K562 treated with DMSO at 1 percent for 12 hours (cell line): ENCODE data around the gene GPSM1. TPM values are rescaled to one million over a fixed set of nuclear protein-coding genes. Genes with fewer than 3 reads are reported as not detected.

Experiments used
- total RNA-seq: library from RNA; unstranded; fragments of 300-600 nt; gene quantifications from 2 replicates; pipeline ENCODE4 v1.2.3, GENCODE V29; 2022; ENCODE audit not compliant: insufficient read depth

Gene GPSM1, protein sequence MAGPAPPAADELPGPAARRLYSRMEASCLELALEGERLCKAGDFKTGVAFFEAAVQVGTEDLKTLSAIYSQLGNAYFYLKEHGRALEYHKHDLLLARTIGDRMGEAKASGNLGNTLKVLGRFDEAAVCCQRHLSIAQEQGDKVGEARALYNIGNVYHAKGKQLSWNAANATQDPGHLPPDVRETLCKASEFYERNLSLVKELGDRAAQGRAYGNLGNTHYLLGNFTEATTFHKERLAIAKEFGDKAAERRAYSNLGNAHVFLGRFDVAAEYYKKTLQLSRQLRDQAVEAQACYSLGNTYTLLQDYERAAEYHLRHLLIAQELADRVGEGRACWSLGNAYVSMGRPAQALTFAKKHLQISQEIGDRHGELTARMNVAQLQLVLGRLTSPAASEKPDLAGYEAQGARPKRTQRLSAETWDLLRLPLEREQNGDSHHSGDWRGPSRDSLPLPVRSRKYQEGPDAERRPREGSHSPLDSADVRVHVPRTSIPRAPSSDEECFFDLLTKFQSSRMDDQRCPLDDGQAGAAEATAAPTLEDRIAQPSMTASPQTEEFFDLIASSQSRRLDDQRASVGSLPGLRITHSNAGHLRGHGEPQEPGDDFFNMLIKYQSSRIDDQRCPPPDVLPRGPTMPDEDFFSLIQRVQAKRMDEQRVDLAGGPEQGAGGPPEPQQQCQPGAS
- 9.6 and 12.2 TPM in 2 replicates for total RNA-seq

DNA sequence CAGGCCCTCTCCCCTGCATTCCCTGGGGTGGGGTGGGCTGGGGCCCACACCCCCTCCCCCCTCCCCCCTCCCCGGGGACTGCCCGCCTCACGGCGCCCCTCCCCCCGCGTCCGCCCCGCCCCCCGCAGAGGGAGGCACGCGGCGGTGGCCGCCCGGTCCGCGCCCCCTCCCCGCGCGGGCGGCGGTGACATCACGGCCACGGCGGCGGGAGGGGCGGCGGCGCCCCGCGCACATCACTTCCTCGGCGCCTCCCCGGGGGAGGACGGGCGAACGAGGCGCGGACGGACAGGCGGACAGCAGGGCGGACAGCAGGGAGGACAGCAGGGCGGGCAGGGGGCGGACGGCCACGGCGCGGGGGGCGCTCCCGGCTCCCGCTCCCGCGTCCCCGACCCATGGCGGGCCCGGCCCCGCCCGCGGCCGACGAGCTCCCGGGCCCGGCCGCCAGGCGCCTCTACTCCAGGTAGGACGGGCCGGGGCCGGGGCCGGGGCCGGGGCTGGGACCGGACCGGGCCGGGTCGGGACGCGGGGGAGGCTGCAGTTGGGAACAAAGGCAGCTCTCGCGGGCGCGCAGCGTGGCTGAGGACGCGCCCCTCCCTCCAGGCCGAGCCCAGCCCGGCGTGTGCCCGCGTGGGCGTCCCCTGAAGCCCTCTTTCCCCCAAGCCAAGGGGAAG is at the start of gene GPSM1:
TSS of gene GPSM1 (plus strand) at position 236 of the 671 bp plus-strand sequence. CDS start at position 393, 157 bp downstream.

DNA sequence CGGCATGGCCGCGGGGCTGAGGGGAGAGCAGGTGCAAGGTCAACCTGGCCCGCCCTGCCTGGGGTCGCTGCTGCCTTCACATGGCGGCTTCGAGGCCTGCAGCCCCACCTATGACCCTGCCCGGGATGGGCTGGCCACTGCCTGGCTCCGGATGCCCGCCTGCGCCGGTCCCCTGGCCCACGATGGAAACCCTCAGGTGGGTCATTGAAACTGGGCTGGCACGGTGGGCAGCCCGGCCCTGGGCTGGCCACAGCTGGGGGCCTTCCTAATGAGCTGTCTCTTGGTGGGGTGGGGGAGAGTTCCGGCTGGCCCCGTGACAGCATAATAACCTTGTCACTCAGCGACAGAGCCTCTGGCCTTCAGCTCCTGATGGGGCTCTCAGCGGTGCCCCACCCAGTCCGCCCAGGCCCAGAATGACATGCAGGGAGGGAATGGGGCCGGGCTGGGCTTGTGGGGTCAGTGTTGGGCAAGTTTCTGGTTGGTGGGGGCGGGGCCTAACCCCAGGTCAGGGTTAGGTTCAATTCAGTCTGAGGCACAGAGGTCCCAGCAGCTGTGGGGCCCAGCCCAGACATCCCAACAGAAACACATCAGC is 23.4 kb upstream of the GPSM1 start, which contains the start of gene CCDC187:
TSS of gene CCDC187 (minus strand) at position 270 of the 592 bp plus-strand sequence. CDS start at position 6, 264 bp downstream.

DNA sequence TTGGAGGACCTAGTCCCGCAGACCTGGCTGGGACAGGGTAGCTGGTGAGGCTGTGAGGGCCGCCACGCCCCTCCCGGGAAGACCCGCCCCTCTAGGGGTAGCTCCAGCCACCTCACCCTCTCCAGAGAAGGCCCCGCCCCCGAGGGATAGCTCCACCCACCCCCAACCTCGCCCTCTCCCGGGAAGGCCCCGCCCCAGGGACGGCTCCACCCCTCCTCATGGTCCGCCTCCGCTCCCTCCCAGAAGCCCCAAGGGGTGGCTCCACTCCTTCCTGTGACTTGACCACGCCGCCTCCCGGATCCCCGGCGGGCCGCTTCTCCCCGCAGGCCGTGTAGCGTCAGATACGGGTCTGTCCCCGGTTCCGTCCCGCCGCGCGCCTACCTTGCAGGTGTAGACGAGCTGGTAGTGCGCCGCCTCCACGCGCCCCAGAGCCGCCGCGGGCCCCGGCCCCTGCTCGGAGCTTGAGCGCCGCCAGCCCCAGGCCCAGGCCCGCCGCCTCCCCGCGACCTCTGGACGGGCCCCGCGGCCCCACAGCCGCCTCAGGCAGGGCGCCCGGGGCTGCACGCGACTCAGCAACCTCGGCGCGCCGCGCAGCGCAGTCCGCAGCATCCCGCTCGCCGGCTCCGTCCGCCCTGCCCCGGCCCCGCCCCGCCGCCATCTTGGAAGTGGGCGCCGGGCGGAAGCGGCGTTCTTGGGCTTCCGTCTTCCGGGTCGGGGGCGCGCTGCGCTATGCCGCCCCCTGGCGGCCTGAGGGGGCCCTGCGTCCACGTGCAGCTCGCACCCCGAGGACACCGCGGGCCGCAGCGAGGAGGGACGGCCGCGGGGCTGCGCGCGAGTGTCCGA is 36.0 kb downstream of the GPSM1 start, which contains the start of gene DNLZ:
TSS of gene DNLZ (minus strand) at position 639 of the 843 bp plus-strand sequence. CDS start at position 609, 30 bp downstream.

DNA sequence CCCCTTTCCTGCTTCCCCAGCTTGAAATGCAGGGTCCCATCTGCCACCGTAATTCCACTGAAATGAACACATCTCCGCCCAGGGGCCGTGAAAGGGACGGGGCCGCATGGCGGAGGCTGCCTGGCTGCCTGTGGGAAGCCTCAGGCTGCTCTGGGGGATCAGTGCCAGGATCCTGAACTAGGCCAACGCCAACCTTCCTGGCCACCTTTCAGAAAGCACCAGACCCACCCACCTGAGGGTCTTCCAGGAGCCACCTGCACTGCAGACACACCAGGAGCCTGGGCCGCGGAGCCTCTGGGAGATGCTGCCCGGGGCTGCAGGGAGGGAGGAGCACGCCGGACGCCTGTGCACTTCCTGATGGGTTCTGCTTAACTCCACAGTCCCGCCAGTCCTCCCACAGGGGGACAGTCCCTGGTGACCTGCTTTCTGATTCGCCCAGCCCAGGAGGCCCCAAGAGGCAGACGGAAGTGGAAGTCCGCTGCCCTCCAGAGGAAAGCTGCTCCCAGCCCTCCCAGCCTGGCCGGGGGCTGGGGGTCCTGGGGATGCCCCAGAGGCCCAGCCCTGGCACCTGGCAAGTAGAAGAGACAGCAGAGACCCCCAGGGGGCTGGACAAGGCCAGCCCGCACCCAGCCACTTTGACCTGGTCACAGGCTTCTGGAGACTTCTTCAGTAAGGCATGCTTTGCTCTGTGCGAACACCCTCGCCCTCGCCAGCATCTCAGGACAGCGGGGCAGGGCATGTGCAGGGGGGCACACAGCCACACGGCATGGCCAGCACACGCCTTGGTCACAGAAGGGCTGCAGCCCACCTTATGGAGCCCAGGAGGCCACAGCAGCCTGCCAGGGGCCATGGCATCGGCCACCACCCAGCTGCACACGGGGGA is 46.2 kb downstream of the GPSM1 start, which contains the start of gene CARD9:
TSS of gene CARD9 (minus strand) at position 370 of the 883 bp plus-strand sequence. CDS start 1,591 bp downstream, outside the sequence.

DNA sequence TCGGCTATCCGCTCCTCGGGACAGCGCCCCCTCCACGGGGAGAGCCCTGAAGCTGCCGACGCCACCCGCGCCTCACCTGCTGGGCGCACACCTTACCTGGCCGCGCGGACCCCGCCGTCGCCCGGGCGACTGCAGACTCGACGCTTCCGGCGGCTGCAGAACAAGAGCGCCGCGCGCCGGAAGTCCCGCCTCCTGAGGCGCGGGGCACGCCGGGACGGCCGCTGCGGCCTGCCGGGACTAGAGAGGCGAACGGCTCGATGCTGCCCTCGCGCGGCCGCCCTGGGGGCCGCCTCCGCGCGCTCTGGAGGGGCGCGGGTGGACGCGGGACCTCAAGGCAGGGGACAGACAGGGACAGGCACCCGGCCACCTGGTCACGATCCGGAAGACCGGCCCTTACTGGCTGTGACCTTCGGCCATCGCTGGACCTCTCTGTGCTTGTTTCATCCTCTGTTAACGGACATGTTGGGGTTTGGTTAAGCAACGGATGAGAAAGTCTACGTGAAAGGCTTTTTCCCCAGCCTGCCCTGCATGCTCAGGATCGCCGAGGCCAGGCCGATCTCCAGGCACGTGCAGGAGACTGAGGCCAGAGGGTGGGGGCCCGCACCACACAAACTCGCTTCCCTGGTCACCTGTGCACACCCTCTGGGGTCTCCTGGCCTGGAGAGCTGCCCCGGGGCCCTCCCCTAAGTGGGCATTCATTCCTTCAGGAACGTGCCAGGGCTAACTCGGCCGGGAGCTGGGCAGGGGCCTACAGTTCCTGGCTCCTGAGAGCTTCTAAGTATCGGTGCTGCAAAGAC is 72.9 kb downstream of the GPSM1 start, which contains the start of gene SNAPC4:
TSS of gene SNAPC4 (minus strand) at position 133 of the 797 bp plus-strand sequence. CDS start 1,742 bp downstream, outside the sequence.

Other genes with a start within 250 kb of the GPSM1 start
- gene NACC2, start 232.2 kb upstream of the GPSM1 start, total RNA-seq, result 3.9 and 11.2 TPM in 2 replicates
- 45.2 and 46.6 TPM in 2 replicates for gene TMEM250, start 208.7 kb upstream of the GPSM1 start, total RNA-seq
- gene LHX3, start 122.4 kb upstream of the GPSM1 start, total RNA-seq, result not detected in 2 replicates
- 7.0 and 20.5 TPM in 2 replicates for gene QSOX2, start 81.7 kb upstream of the GPSM1 start, total RNA-seq
- not detected in 2 replicates for gene CCDC187, start 23.4 kb upstream of the GPSM1 start, total RNA-seq
- 20.3 and 28.3 TPM in 2 replicates for gene DNLZ, start 36.2 kb downstream of the GPSM1 start, total RNA-seq
- gene CARD9, start 46.1 kb downstream of the GPSM1 start, total RNA-seq, result 10.1 and 15.8 TPM in 2 replicates
- gene SNAPC4, start 72.6 kb downstream of the GPSM1 start, total RNA-seq, result 5.5 and 11.6 TPM in 2 replicates
- gene ENTR1, start 83.1 kb downstream of the GPSM1 start, total RNA-seq, result 30.9 and 45.6 TPM in 2 replicates
- gene PMPCA, start 83.1 kb downstream of the GPSM1 start, total RNA-seq, result 50.6 and 65.4 TPM in 2 replicates
- gene INPP5E, start 112.3 kb downstream of the GPSM1 start, total RNA-seq, result 7.6 and 15.8 TPM in 2 replicates
- gene SEC16A, start 155.5 kb downstream of the GPSM1 start, total RNA-seq, result 24.6 and 71.5 TPM in 2 replicates
- 4.5 and 20.9 TPM in 2 replicates for gene NOTCH1, start 218.5 kb downstream of the GPSM1 start, total RNA-seq